Calu3 (cell line): ENCODE measurements around the gene SLC6A9. TPM values are rescaled to one million over a fixed set of nuclear protein-coding genes. Genes with fewer than 3 reads are reported as not detected.

ENCODE experiments used
- BruUV-seq: library from RNA; stranded (reverse); fragments of 400-500 nt; replicated peaks from 2 replicates; lab custom pipeline; 2021; lab: Mats Ljungman, UMichigan
- CTCF ChIA-PET: fragments of 300-600 bp; sonication (Branson Sonifier 250); formaldehyde crosslinking; loops from one replicate; lab custom pipeline; 2022; ENCODE audit warnings: antibody characterized with exemption; lab: Charles Lee
- DNase-seq: peaks from one replicate; pipeline ENCODE4 v3.0.0; 2022
- H3K27ac Mint-ChIP-seq: one replicate; pipeline ENCODE4 v1.8.0; 2022; ENCODE audit warnings: mixed read lengths; ENCODE audit not compliant: unreplicated experiment
- H3K27me3 Mint-ChIP-seq: one replicate; pipeline ENCODE4 v1.8.0; 2022; ENCODE audit warnings: mixed read lengths; ENCODE audit not compliant: unreplicated experiment
- H3K36me3 Mint-ChIP-seq: one replicate; pipeline ENCODE4 v1.8.0; 2022; ENCODE audit warnings: mild to moderate bottlenecking, moderate library complexity, mixed read lengths; ENCODE audit not compliant: insufficient read depth, unreplicated experiment
- H3K4me1 Mint-ChIP-seq: one replicate; pipeline ENCODE4 v1.8.0; 2022; ENCODE audit warnings: mild to moderate bottlenecking, low read depth, mixed read lengths; ENCODE audit not compliant: unreplicated experiment
- H3K4me3 Mint-ChIP-seq: one replicate; pipeline ENCODE4 v1.8.0; 2022; ENCODE audit warnings: mild to moderate bottlenecking, low read depth, moderate library complexity, mixed read lengths; ENCODE audit not compliant: unreplicated experiment
- H3K9me3 Mint-ChIP-seq: one replicate; pipeline ENCODE4 v1.8.0; 2022; ENCODE audit warnings: low read depth, mixed read lengths; ENCODE audit not compliant: unreplicated experiment
- intact Hi-C: fragments of 100-400 bp; cut with micrococcal nuclease; formaldehyde crosslinking; loops from one replicate; pipeline ENCODE4 v1.10.0; 2022; ENCODE audit not compliant: unreplicated experiment
- total RNA-seq: library from RNA; stranded (reverse); gene quantifications from 2 replicates; pipeline ENCODE4 v1.2.3, GENCODE V29; 2022
- TF ChIP-seq, protein P1 (sequence below): fragments of 200-600 bp; IDR thresholded peaks from one replicate; pipeline ENCODE4 v1.8.0; 2022; ENCODE audit warnings: antibody characterized with exemption; ENCODE audit not compliant: unreplicated experiment

Gene SLC6A9
- total RNA-seq, 1 experiment from 2014 or later = 18.2 TPM

DNA sequence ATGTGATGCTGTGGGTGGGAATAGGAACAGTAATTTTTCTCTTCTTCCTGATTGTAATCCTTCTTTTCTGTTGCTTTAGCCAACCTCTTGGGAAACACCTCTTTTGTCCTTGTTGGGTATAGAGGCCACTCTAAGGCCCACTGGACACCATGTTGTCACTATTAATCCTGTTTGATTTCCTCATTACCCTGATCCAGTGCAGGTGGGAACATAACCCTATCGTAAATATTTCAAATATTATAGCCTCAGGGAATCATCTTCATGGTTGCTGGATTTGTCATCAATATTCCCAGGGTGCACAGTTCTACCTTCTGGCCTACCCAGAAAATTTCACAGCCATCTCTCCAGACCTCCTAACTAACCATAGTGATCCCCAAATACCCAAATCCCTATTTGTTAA is 27.9 kb upstream of the SLC6A9 start:
- CTCF ChIA-PET = interaction anchor here (0.6 kb wide), 1 partner anchor 24 kb away, joined by 3 read pairs; no protein-coding TSS in a partner anchor
- Mint-ChIP-seq H3K4me3 (no peak overlapping the region), H3K9me3 (no peaks in the 10 kb centered on the region), H3K36me3 (no peaks in the 10 kb centered on the region), H3K27ac (no peak overlapping the region), H3K27me3 (no peaks in the 10 kb centered on the region), H3K4me1 (peaks cover 11% of the 10 kb centered on the region)
- no TSS peak for BruUV-seq
- no peak for DNase-seq
- intact Hi-C loops = no loop called here
- TF ChIP-seq, protein P1, sequence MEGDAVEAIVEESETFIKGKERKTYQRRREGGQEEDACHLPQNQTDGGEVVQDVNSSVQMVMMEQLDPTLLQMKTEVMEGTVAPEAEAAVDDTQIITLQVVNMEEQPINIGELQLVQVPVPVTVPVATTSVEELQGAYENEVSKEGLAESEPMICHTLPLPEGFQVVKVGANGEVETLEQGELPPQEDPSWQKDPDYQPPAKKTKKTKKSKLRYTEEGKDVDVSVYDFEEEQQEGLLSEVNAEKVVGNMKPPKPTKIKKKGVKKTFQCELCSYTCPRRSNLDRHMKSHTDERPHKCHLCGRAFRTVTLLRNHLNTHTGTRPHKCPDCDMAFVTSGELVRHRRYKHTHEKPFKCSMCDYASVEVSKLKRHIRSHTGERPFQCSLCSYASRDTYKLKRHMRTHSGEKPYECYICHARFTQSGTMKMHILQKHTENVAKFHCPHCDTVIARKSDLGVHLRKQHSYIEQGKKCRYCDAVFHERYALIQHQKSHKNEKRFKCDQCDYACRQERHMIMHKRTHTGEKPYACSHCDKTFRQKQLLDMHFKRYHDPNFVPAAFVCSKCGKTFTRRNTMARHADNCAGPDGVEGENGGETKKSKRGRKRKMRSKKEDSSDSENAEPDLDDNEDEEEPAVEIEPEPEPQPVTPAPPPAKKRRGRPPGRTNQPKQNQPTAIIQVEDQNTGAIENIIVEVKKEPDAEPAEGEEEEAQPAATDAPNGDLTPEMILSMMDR = no peak

DNA sequence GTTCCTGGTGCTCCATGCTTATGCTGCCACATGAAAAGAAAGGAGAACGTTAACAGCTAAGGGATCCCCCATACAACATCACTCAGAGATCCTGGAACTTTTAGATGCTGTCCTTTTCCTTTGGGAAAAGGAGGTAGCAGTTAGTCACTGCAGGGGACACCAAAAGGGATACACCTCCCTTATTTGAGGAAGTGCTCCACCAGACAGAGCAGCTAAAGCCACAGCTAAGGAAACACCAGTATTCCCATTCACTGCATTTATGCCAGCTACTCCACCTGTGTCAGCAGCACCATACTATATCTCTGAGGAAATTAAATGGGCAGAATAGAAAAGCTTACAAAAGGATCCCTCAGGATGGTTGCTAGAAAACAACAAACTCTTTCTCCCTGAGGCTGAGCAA is 26.0 kb upstream of the SLC6A9 start:
- Mint-ChIP-seq H3K4me3 (no peak overlapping the region), H3K4me1 (peaks cover 11% of the 10 kb centered on the region), H3K27me3 (no peaks in the 10 kb centered on the region), H3K9me3 (no peaks in the 10 kb centered on the region), H3K36me3 (no peaks in the 10 kb centered on the region), H3K27ac (no peak overlapping the region)
- intact Hi-C loops = no loop called here
- TF ChIP-seq, protein P1 = no peak
- BruUV-seq = no TSS peak
- CTCF ChIA-PET = interaction anchor here (2.1 kb wide), 1 partner anchor 9 kb away, joined by 6 read pairs; no protein-coding TSS in a partner anchor
- DNase-seq = no peak

DNA sequence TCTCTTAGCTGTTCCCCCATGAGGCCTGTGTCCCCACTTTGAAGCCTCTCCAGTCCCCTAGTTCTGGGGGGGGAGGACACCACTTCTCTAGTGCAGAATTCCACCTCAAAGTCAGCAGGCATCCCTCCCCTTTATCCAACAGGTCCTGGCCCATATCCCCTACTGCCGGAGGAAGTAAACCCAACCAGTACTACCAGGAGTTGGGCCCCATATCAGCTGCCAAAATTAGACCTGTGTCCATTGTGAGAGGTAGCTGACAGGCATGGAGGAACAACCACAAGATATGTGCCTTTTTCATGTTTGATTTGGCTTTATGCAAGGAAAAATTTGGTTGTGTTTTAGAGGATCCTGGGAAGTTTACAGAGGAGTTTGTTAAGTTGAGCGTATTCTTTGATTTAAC is 22.1 kb upstream of the SLC6A9 start:
- CTCF ChIA-PET = no interaction called here
- DNase-seq = no peak
- Mint-ChIP-seq H3K27ac (no peak overlapping the region), H3K4me3 (no peak overlapping the region), H3K9me3 (no peaks in the 10 kb centered on the region), H3K36me3 (no peaks in the 10 kb centered on the region), H3K4me1 (peaks cover 11% of the 10 kb centered on the region), H3K27me3 (no peaks in the 10 kb centered on the region)
- TF ChIP-seq, protein P1 = no peak
- intact Hi-C loops = no loop called here
- no TSS peak for BruUV-seq

GRCh38 chr1:44050261-44050660 is 19.0 kb upstream of the SLC6A9 start:
- Mint-ChIP-seq H3K36me3 (no peaks in the 10 kb centered on the region), H3K4me1 (peaks cover 29% of the 10 kb centered on the region), H3K4me3 (no peak overlapping the region), H3K27ac (no peak overlapping the region), H3K27me3 (no peaks in the 10 kb centered on the region), H3K9me3 (no peaks in the 10 kb centered on the region)
- intact Hi-C loops = no loop called here
- no TSS peak for BruUV-seq
- no peak for DNase-seq
- TF ChIP-seq, protein P1 = no peak
- CTCF ChIA-PET = no interaction called here
